GM21529 (cell line): ENCODE data around the gene CYS1.
A peak's percentile ranks its signal among the peaks of the same experiment; 100 is the strongest.

Experiments
- ATAC-seq: cut with Tn5 transposase; IDR thresholded peaks from one replicate; pipeline ENCODE4 v1.9.1; 2021; ENCODE audit not compliant: unreplicated experiment

CYS1 gene

GRCh38 chr2:10052216-10052615 lies 28.0 kb downstream of the CYS1 start:
- no peak for ATAC-seq

- no peak for ATAC-seq
Measured at GRCh38 chr2:10048501-10049171, 31.6 kb downstream of the CYS1 start.

- no peak for ATAC-seq
Measured at GRCh38 chr2:10047616-10048500, 32.4 kb downstream of the CYS1 start.

GRCh38 chr2:10046931-10047330 lies 33.3 kb downstream of the CYS1 start:
- ATAC-seq = no peak

GRCh38 chr2:10045561-10046355 lies 34.5 kb downstream of the CYS1 start:
- no peak for ATAC-seq

- peak; percentile 55 for ATAC-seq
Measured at GRCh38 chr2:10043906-10044601, 36.2 kb downstream of the CYS1 start.

GRCh38 chr2:10043256-10043905 lies 36.8 kb downstream of the CYS1 start, which contains the start of gene KLF11:
Gene KLF11, plus strand, starts transcription at chr2:10043550. Its CDS starts 167 bp downstream, at chr2:10043717.
- peak; percentile 57 for ATAC-seq

GRCh38 chr2:10042301-10043161 lies 37.7 kb downstream of the CYS1 start:
- ATAC-seq = no peak

- ATAC-seq = no peak
Measured at GRCh38 chr2:10041711-10042110, 38.5 kb downstream of the CYS1 start.

- no peak for ATAC-seq
Measured at GRCh38 chr2:10039658-10040410, 40.4 kb downstream of the CYS1 start.

GRCh38 chr2:10038716-10039115 lies 41.5 kb downstream of the CYS1 start:
- ATAC-seq = no peak

- ATAC-seq = no peak
Measured at GRCh38 chr2:10038123-10038522, 42.1 kb downstream of the CYS1 start.

GRCh38 chr2:10036095-10036884 lies 43.9 kb downstream of the CYS1 start:
- ATAC-seq = peak; percentile 49

- ATAC-seq = no peak
Measured at GRCh38 chr2:10035633-10036032, 44.6 kb downstream of the CYS1 start.

- no peak for ATAC-seq
Measured at GRCh38 chr2:10035053-10035422, 45.2 kb downstream of the CYS1 start.

- ATAC-seq = no peak
Measured at GRCh38 chr2:10034333-10035052, 45.7 kb downstream of the CYS1 start.
